Measurements from ENCODE around the gene LRRC8B.
"Not testable (repeated sequence)": the region's sequence is repeated elsewhere in the genome, so short reads cannot be mapped to it uniquely, and the experiment has no call there.

The LRRC8B gene

DNA sequence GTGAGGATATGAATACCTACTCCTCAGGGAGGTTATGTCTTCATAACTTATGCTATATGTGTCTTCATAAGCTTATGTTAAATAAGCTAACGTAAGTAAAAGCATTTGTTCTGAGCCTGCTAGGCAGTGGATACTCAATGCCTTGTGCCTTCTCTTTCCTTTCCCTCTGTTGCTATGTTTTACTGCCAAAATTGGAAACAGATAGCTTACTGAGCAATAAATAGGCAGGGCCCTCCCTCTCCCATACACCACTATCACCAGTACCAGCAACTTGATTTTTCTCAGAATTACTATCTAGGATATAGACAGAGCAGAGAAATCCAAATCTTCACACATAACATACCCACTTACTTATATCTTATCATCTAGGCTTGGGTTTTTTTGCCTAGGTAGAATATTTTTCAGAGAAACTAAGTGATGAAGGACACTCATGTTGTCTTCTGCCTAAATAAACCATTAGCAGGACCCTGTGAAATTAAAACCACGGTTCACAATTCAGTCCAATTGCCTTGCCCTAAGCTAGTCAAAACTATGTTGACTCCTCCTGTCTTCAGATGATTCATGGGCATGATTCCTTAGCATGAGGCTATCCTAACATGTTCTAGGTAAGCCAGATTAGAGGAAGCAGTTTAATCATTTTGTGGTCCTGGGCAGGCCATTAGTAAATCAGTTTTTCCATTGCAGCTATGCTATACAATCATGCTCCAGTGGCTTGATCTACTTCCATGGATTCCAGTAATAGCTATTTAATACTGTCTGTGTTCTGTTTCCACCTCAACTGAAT is 92.4 kb downstream of the LRRC8B start:
- Histone ChIP-seq H3K36me3 (ENCODE audit: insufficient read depth, low read length) (no peaks in the 10 kb centered on the region), H3K4me3 (ENCODE audit: low read length) (no peak overlapping the region), H3K27me3 (ENCODE audit: control insufficient read depth, insufficient read depth, low read length) (no peaks in the 10 kb centered on the region), H3K9me3 (replicated peaks; ENCODE audit: low read length) (no peaks in the 10 kb centered on the region), H3K4me2 (ENCODE audit: low read length) (no peak overlapping the region), H3K9ac (ENCODE audit: low read depth, low read length) (no peak overlapping the region), H3K4me1 (ENCODE audit: control insufficient read depth, insufficient read depth, low read length) (no peaks in the 10 kb centered on the region)

DNA sequence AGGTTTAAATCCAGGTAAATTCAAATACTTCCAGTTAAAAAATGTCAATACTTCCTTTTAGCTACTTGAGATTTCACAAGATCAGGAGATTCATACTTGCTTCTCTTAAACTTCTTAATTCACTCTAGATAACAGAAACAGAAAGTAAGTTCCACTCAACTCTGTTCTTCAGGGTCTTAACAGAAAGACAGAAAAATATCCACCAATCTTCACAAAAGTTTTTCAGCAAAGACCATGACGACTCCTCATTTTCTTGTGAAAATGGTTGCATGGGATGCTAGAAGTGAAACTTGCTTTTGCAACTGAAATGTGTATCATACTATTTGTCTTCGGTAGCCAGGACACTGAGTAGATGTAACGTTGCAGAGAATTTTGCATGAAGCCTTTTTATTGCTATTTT is 96.0 kb downstream of the LRRC8B start:
- H3K9ac ChIP-seq (ENCODE audit: low read depth, low read length) = no peak overlapping the region
- no peaks in the 10 kb centered on the region for H3K27me3 ChIP-seq (ENCODE audit: control insufficient read depth, insufficient read depth, low read length)
- no peaks in the 10 kb centered on the region for H3K36me3 ChIP-seq (ENCODE audit: insufficient read depth, low read length)
- no peak overlapping the region for H3K4me3 ChIP-seq (ENCODE audit: low read length)
- H3K9me3 ChIP-seq (replicated peaks; ENCODE audit: low read length) = no peaks in the 10 kb centered on the region
- H3K4me1 ChIP-seq (ENCODE audit: control insufficient read depth, insufficient read depth, low read length) = no peaks in the 10 kb centered on the region
- H3K4me2 ChIP-seq (ENCODE audit: low read length) = no peak overlapping the region

DNA sequence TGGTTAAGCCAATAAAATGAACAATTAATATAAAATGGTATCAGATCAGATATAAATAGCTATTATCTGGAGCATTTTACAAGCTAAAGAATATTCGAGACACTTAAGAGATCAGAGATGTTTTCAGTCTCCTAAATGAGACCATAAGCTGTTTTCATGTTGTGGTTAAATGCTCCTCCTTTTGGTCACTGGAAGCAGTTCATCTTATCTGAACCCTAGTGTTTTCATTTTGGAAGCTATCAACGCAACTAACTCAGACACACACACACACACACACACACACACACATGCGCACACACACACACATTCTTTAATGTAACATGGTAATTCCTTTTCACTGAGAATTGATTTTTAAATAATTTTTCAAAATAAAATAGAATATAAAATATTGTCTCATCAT is 98.3 kb downstream of the LRRC8B start:
- Histone ChIP-seq H3K27me3 (ENCODE audit: control insufficient read depth, insufficient read depth, low read length) (no peaks in the 10 kb centered on the region), H3K4me1 (ENCODE audit: control insufficient read depth, insufficient read depth, low read length) (no peaks in the 10 kb centered on the region), H3K36me3 (ENCODE audit: insufficient read depth, low read length) (no peaks in the 10 kb centered on the region), H3K4me2 (ENCODE audit: low read length) (no peak overlapping the region), H3K9ac (ENCODE audit: low read depth, low read length) (no peak overlapping the region), H3K9me3 (replicated peaks; ENCODE audit: low read length) (no peaks in the 10 kb centered on the region), H3K4me3 (ENCODE audit: low read length) (no peak overlapping the region)

DNA sequence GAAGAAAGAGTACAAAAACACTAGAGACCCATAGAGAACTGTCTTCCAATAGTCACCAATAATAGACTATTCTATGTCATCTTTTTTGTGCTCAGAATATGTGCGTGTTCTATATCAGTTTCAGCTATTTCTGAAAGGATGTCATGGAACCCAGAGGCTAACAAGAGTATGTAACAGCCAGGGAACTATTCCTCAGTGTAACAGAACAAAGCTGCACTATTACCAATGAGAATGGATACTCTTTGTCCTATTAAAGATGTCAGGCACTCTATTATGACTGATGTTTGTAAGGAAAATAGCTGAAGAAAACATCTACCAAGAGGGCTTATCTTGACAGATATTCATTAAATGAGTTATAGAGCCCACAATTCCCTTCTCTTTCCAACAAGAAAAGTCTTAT is 99.7 kb downstream of the LRRC8B start:
- no peak overlapping the region for H3K4me2 ChIP-seq (ENCODE audit: low read length)
- H3K4me1 ChIP-seq (ENCODE audit: control insufficient read depth, insufficient read depth, low read length) = no peaks in the 10 kb centered on the region
- no peak overlapping the region for H3K9ac ChIP-seq (ENCODE audit: low read depth, low read length)
- H3K36me3 ChIP-seq (ENCODE audit: insufficient read depth, low read length) = no peaks in the 10 kb centered on the region
- no peaks in the 10 kb centered on the region for H3K9me3 ChIP-seq (replicated peaks; ENCODE audit: low read length)
- no peaks in the 10 kb centered on the region for H3K27me3 ChIP-seq (ENCODE audit: control insufficient read depth, insufficient read depth, low read length)
- no peak overlapping the region for H3K4me3 ChIP-seq (ENCODE audit: low read length)

DNA sequence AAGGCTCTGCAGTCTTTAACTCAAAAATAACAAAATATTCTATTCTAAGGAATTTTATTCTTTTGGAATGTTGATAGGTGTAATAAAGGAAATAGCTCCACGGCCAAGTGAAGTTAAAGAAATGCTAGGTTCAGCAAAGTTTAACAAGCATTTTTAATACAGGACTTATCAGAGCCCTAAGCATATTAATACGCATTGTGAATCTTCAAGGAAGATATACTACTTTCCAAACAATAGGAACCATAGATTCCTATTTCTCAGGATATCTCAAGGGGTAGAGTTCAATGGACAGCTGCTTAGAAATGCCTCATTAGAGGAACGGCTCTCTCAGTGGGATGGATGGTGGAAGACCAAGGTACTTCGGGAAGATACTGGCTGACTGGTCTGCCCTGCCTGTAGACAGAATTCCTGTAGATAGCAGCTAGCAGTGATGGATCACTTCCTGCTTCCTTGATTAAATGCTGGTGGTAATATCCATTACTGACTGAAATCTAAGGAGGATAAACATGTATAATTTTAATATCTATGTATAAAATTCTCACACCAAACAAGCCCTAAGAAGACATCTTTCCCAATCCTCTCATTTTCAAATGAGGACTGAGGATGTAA is 100.2 kb downstream of the LRRC8B start:
- H3K4me1 ChIP-seq (ENCODE audit: control insufficient read depth, insufficient read depth, low read length) = no peaks in the 10 kb centered on the region
- H3K9me3 ChIP-seq (replicated peaks; ENCODE audit: low read length) = no peaks in the 10 kb centered on the region
- no peak overlapping the region for H3K4me3 ChIP-seq (ENCODE audit: low read length)

DNA sequence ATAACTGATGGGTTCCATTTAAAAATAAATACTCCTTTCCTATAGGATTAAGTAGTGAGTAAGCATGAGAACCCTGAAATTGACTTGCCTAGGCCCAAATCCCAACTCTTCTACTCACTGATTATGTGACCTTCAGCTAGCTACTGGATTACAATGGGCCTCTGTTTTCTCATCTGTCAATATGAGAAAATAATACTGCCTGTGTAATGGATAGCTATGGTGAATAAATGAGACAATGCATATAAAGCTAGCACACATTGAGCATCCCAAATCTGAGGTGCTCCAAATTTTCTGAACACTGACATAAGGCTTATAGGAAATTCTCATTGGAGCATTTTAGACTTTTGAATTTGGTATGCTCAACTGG is 103.0 kb downstream of the LRRC8B start:
- Histone ChIP-seq H3K27me3 (ENCODE audit: control insufficient read depth, insufficient read depth, low read length) (no peaks in the 10 kb centered on the region), H3K9ac (ENCODE audit: low read depth, low read length) (no peak overlapping the region), H3K9me3 (replicated peaks; ENCODE audit: low read length) (no peaks in the 10 kb centered on the region), H3K4me2 (ENCODE audit: low read length) (no peak overlapping the region), H3K4me1 (ENCODE audit: control insufficient read depth, insufficient read depth, low read length) (peaks cover 7% of the 10 kb centered on the region), H3K4me3 (ENCODE audit: low read length) (no peak overlapping the region), H3K36me3 (ENCODE audit: insufficient read depth, low read length) (no peaks in the 10 kb centered on the region)

More for the DNA sequence above, 100.2 kb downstream of the LRRC8B start:
- Histone ChIP-seq H3K36me3 (ENCODE audit: insufficient read depth, low read length) (no peaks in the 10 kb centered on the region), H3K9ac (ENCODE audit: low read depth, low read length) (no peak overlapping the region), H3K4me2 (ENCODE audit: low read length) (no peak overlapping the region), H3K27me3 (ENCODE audit: control insufficient read depth, insufficient read depth, low read length) (no peaks in the 10 kb centered on the region)

DNA sequence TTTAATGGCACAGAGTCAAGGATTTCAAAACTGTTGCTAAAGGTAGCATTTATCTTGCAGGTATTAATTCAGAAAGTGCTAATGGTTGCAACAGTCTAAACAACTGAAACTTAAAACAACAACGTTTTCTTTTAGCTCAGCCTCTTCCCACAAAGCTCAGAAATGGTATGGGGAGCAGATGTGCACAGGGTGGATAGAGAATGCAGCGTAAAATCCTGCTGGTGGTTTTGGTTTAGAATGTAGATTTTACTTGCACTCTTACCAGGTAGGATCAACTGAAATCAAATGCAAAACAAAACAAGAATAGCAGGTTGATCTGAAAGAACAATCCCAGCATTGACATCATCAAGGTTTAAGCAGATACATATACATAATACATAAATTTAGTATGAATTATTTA is 104.5 kb downstream of the LRRC8B start:
- H3K9ac ChIP-seq (ENCODE audit: low read depth, low read length) = no peak overlapping the region
- H3K4me1 ChIP-seq (ENCODE audit: control insufficient read depth, insufficient read depth, low read length) = peaks cover 11% of the 10 kb centered on the region
- H3K4me2 ChIP-seq (ENCODE audit: low read length) = no peak overlapping the region
- H3K36me3 ChIP-seq (ENCODE audit: insufficient read depth, low read length) = no peaks in the 10 kb centered on the region
- no peaks in the 10 kb centered on the region for H3K27me3 ChIP-seq (ENCODE audit: control insufficient read depth, insufficient read depth, low read length)
- no peak overlapping the region for H3K4me3 ChIP-seq (ENCODE audit: low read length)
- H3K9me3 ChIP-seq (replicated peaks; ENCODE audit: low read length) = no peaks in the 10 kb centered on the region

DNA sequence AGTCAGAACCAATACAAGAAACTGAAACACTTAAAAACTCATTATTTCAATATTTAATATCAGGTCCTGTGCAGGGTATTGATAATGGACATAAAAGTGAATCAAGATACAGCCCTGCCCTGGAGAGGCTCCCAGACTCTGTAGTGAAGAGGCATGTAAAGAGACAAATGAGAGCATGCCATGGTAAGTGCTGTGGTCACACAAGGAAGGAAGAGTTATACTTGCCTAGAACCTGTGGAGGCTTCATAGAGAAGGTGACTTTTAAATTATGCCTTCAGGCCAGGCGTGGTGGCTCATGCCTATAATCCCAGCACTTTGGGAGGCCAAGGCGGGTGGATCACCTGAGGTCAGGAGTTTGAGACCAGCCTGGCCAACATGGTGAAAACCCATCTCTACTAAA is 105.0 kb downstream of the LRRC8B start:
- not testable (repeated sequence) for H3K4me2 ChIP-seq (ENCODE audit: low read length); H3K9ac ChIP-seq (ENCODE audit: low read depth, low read length); H3K27me3 ChIP-seq (ENCODE audit: control insufficient read depth, insufficient read depth, low read length); H3K9me3 ChIP-seq (replicated peaks; ENCODE audit: low read length); H3K36me3 ChIP-seq (ENCODE audit: insufficient read depth, low read length); H3K4me3 ChIP-seq (ENCODE audit: low read length)
- peaks cover 15% of the 10 kb centered on the region for H3K4me1 ChIP-seq (ENCODE audit: control insufficient read depth, insufficient read depth, low read length)

DNA sequence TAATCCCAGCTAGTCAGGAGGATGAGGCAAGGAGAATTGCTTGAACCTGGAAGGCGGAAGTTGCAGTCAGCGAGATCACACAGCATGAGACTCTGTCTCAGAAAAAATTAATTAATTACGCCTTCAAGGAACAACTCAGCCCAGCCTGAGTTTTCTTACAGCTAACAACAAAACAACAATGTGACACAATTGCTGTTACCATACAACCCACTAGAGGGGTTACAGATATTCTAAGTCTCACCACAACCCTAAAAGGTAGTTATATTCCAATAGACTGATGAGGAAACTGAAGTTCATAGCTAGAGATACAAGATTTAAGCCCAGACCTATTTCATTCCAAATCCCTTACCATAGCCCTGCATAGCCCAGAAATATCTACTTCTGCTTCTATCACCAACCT is 105.4 kb downstream of the LRRC8B start:
- H3K27me3 ChIP-seq (ENCODE audit: control insufficient read depth, insufficient read depth, low read length) = no peaks in the 10 kb centered on the region
- H3K9ac ChIP-seq (ENCODE audit: low read depth, low read length) = no peak overlapping the region
- no peak overlapping the region for H3K4me2 ChIP-seq (ENCODE audit: low read length)
- no peaks in the 10 kb centered on the region for H3K9me3 ChIP-seq (replicated peaks; ENCODE audit: low read length)
- H3K4me3 ChIP-seq (ENCODE audit: low read length) = no peak overlapping the region
- H3K4me1 ChIP-seq (ENCODE audit: control insufficient read depth, insufficient read depth, low read length) = peaks cover 16% of the 10 kb centered on the region
- no peaks in the 10 kb centered on the region for H3K36me3 ChIP-seq (ENCODE audit: insufficient read depth, low read length)

DNA sequence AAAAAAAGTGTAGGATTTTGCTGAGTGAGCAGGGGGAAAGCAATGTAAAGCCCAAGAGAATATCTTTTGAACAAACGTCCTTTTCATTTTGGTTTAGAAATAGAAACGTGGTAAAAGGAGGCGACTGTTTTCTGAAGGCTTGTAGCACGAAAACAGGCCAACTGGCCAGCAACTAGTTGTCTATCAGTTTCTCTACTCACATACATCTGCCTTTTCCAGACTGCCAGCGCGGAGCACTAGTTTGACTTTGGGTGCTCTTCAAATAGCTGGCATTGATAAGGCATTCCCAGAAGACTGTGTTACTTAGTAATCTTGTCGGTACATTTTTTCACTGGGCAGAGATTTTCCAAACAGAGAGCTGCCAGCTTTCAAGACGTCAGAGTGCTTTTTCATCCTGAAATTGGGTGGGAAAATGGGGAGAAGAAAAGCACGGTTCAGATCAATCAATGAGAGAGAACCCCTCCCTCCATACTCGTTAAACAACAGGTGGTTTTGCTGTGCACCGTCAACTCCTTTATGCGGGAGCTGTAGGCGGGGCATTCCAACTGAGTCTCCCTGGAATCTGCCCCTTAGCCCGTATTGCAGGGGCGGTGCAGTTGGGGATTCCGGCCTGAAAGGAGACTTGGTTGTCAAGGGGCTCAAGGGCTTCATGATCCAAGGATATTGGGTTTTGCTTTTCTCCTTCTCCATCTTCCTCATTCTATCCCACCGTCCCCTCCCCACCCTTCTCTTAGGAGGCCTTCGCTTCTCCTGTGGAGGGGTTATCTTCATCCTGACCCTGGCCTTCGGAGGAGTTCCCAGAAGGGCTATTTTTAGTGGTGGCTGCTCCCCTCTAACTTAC is 107.4 kb downstream of the LRRC8B start:
- Histone ChIP-seq H3K4me1 (ENCODE audit: control insufficient read depth, insufficient read depth, low read length) (peaks cover 30% of the 10 kb centered on the region), H3K9ac (ENCODE audit: low read depth, low read length) (peak overlapping the region; percentile 84), H3K27me3 (ENCODE audit: control insufficient read depth, insufficient read depth, low read length) (no peaks in the 10 kb centered on the region), H3K36me3 (ENCODE audit: insufficient read depth, low read length) (no peaks in the 10 kb centered on the region), H3K9me3 (replicated peaks; ENCODE audit: low read length) (no peaks in the 10 kb centered on the region), H3K4me2 (ENCODE audit: low read length) (peak overlapping the region; percentile 85), H3K4me3 (ENCODE audit: low read length) (peak overlapping the region; percentile 95)

DNA sequence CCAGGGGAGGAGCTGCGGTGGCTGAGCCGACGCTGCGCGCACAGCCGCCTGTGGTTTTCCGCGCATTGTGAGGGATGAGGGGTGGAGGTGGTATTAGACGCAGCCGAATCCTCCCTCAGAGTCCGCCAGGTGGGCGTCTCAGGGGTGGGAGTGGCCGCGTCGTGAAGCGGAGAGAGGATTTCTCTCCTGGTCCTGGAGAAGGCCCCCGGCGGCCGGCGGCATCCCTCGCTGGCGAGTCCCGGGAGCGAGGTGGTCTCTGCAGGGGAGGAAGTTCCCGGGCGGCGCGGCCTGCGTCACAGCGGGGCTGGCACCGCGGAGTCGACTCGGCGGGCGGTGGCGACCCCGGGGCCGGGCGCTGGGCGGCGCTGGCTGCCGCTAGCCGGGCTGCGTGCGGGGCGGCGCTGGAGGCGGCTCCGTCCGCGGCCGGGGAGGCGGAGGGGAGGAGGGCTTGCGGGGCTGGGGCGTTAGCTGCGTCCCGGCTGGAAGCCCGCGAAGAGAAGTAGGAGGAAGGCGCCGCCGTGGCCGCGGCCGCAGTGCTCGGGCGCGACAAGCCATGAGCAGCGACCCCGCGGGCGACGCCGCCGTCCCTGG is 108.1 kb downstream of the LRRC8B start, which contains the start of gene LRRC8C:
LRRC8C (plus strand) TSS at position 464 of the 591 bp plus-strand sequence. CDS start 53,354 bp downstream, outside the sequence.
- Histone ChIP-seq H3K4me2 (ENCODE audit: low read length) (peak within 1 kb of the TSS; percentile 85), H3K36me3 (ENCODE audit: insufficient read depth, low read length) (no peaks in the 10 kb centered on the region), H3K9ac (ENCODE audit: low read depth, low read length) (peak within 1 kb of the TSS; percentile 84), H3K9me3 (replicated peaks; ENCODE audit: low read length) (no peaks in the 10 kb centered on the region), H3K27me3 (ENCODE audit: control insufficient read depth, insufficient read depth, low read length) (no peaks in the 10 kb centered on the region), H3K4me1 (ENCODE audit: control insufficient read depth, insufficient read depth, low read length) (peaks cover 37% of the 10 kb centered on the region), H3K4me3 (ENCODE audit: low read length) (peak within 1 kb of the TSS; percentile 95)

All from skeletal muscle satellite cell (primary cell).